NCI-H146 treated with DMSO at 0.1 percent for 48 hours (cell line): ENCODE data around the gene ANGEL2.
"Not testable (repeated sequence)": the region's sequence is repeated elsewhere in the genome, so short reads cannot be mapped to it uniquely, and the experiment has no call there.

Experiments used
- DNase-seq: peaks from one replicate; lab custom pipeline; 2025; ENCODE audit not compliant: unreplicated experiment; lab: John Stamatoyannopoulos, UW

Gene ANGEL2

DNA sequence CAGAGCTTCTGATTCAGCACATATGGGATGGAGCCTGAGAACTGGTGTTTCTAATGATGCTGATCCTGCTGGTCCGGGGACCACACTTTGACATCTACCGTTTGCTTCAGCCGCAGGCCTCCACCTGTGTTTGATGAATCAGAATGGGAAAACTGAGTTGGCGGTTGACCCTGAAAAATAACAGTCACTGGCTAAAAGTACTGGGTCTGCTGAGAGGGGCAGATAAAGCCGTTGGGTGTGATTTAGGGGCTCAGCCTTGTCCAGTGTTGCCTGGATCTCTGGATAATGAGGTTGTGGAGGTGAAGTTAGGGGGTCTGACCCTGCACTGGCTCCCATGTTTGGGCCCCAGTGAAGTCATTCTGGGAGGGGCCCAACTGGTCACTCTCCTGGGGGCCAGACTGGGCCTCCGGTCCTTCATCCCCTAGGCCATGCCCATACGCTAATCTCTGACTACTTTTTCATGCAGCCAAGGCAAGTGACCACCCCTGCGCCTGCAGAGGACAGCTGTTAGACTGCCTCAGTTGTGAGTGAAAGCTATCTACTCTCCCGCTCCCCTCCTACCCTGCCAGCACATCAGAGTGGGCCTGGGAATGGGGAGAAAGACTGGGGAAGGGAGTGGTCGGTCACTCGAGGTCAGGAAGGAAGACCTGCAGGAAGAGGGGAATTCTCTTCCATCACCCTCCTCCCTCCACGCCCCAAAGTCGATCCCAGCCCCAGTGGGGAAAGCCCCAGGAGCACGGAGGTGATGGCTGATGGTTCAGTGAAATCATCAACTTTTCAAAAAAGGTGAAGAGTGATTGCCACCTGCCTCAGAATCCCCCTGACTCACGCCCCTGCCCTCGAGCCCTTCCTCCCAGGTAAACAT is 37.7 kb downstream of the ANGEL2 start:
- no peak for DNase-seq

DNA sequence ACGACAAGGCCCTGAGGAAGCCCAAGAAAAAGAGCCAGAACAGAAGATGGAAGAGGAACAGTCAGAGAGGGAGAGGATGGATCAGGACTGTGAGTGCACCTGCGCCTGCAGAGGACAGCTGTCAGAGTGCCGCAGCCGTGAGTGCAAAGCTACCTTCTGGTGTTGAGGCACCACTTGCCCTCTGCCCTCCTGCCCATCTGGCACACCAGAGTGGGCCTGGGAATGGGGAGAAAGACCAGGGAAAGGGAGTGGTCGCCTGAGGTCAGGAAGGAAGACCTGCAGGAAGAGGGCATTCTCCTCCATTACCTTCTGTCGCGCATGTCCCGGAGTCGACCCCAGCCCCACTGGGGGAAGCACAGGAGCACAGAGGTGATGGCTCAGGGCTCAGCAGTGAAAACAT is 39.1 kb downstream of the ANGEL2 start:
- no peak for DNase-seq

DNA sequence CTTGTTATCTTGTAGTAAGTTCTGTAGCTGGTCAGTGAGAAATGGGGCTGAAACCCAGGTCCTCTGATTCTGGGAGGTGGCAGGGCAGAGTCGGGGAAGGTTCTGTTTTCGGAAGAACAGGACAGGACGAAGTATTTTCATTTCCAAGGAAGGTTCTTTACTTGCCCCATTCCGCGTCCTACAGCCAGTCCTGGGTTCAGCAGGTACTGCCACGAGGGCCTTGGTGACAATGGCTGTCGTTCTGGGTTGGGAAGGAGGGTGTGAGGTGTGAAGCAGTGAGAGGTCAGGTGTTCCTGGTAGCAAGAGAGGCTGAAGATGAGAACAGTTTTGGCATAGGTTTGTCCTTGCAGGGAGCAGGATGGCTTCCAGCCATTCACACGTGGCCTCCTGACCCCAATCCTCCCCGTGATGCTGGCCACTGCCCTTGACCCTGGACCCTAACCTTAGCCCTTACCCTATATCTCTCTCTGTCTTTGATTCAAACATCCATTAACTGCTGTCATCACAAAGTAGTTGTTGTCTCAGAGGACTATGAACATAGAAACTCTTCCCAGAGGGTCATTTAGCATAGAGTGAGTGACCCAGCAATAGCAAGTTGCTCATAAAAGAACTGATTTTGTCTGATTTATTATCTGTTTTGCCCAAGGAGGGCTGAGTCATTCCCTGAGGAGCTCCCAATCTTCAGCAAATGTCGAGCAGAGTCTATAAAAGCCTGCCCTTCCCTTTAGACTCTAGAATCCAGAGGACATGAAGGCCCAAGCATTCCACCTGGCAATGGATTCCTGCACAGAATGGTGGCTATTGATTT is 40.4 kb downstream of the ANGEL2 start:
- no peak for DNase-seq

DNA sequence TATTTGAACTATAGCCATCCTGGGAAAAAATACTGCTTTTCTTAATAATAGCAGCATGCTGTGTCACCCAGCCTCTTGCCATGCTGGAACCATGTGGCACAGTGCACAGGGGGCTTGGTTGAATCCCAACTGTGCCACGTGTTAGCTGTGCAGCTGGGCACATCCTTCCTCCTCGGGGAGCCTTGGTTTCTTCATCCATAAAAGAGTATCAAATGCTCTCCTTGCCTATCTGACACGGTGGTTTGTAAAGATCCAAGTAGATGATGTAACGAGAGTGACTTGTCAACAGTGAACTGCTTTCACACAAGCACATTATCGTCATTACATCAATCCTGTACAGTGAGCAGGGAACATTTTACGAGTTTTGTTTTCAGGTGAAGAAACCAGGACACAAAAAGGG is 41.0 kb downstream of the ANGEL2 start:
- DNase-seq = no peak

DNA sequence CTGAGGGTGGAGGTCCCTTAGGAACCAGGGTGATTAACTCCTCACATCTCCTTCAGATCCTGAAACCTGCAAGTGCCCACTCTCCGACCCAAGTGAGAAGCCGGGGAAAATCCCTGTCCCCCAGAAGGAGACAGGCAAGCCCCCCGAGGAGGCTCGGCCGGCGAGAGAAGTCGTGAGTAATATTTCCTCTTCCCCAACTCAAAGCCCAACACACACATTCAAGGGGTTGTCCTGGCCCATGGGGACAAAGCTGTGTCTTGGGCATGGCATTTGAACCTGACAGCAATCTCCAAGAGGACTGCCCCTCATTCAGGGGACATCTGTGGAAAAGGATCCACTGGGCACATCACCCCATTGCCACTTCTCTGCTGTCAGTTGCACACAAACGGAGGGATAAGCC is 41.8 kb downstream of the ANGEL2 start:
- DNase-seq = no peak

DNA sequence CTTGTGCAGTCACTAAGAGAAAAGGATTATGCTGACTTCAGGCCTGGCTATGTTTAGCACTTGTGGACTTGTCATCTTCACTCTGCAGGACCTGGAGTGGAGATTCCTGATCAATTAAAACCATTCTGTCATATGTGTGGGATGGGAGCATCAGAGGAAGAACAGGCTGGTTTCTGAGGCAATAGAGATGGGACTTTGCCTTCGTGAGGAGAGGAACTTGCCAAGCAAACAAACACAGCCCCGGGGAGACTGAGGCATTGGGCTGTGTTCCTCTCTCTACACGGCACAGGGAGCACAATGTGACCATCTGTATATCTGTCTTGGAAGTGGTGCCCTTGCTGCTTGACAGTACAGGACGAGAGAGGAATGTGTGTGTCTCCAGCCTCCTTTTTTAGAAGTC is 42.2 kb downstream of the ANGEL2 start:
- no peak for DNase-seq

DNA sequence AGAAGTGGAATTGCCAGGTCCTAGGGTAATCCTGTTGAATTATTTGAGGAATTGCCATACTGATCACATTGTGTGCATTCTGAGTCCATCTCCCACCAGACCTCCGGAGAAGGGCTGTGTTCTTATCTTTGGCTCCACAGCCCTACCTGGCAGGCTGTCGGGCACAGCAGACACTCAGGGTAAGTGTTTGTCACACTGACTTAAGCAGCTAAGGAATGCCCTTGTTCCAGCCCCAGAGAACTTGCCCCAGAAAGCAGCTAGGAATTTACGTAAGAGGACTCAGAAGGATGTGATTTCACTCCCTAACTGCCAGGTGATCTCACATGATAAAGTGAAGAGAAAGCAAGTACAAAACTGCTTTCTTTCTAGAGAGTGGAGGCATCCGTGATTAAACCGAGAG is 44.4 kb downstream of the ANGEL2 start:
- DNase-seq = no peak

DNA sequence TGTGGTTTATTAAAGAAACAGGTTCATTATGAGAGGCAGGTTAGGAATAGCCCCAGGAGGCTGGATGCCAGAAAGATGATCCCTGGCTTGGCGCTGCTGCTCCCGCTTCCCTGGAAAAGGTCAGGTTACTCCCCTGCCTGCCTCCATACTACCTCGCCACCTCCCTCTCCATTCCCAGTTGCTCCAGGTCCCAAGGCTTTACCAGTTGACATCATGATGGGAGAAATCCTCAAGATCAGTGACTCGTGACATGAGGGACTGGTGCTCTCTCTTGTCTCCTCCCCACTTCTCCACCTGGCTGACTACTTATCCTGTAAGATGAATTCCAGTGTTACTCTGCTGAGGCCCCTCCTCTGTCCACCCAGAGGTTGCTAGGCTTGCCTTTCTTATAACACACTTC is 45.6 kb downstream of the ANGEL2 start:
- DNase-seq = no peak

DNA sequence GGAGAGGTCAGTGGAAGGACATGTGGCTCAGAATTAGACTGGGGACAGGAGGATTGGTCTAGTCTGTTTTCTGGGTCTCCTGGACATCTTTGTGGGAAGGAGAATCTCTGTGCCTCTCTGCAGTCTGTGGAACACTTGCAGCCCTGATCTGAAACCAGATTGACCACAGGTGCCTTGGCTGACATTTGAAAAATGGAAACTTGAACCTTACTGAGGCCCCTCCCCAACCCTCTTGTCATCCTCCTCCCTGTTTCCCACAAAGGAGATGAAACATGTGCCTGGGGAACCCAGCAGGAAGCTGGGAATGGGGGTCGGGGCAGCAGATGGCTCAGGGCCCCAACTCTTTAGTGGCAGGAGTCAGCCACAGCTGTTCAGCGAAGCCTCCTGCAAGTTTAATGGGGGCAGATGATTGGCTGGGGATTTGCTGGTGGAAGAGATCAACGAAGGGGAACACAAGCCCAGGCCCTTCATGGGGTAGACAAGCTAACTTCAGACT is 47.3 kb downstream of the ANGEL2 start:
- DNase-seq = no peak

DNA sequence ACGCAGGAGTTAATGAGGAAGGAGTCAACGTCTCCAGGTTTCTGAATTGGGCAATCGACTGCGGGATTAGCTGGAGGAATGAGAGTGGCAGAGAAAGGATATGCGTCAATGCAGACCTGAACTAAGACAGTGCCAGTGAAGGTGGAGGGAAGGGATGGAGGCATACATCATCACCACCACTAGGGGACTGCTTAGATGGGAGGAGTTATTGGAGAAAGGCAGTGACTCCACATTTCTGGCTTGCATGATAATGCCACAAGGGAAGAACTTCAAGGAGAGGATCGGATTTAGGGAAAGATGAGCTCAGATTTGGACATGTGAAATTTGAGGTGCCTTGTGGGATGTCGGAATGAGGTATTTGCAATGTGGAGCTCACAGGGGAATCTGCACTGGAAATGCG is 47.9 kb downstream of the ANGEL2 start:
- DNase-seq = peak; percentile 3

DNA sequence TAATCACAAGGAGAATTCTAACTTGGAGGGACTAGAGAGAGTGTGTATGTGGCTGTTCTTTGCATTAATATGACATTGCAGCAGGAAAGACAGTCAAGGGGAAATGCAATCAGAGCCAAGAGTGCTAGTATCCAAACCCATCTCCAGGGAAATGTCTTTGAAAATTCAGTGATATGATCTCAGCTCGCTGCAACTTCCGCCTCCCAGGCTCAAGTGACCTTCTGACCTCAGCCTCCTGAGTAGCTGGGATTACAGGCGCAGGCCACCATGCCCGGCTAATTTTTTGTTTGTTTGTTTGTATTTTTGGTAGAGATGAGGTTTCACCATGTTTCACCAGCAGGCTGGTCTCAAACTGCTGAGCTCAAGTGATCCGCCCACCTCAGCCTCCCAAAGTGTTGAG is 49.1 kb downstream of the ANGEL2 start:
- DNase-seq = no peak

DNA sequence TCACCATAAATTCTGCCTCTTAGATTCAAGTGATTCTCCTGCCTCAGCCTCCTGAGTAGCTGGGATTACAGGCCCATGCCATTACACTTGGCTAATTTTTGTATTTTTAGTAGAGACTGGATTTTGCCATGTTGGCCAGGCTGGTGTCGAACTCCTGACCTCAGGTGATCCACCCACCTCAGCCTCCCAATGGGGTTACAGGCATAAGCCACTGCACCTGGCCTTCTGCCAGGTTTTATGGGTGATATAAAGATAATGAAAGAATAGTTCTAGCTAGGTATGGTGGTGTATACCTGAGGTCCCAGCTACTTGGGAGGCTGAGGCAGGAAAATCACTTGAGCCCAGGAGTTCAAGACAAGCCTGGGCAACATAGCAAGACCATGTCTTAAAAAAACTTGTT is 50.7 kb downstream of the ANGEL2 start:
- DNase-seq = not testable (repeated sequence)

DNA sequence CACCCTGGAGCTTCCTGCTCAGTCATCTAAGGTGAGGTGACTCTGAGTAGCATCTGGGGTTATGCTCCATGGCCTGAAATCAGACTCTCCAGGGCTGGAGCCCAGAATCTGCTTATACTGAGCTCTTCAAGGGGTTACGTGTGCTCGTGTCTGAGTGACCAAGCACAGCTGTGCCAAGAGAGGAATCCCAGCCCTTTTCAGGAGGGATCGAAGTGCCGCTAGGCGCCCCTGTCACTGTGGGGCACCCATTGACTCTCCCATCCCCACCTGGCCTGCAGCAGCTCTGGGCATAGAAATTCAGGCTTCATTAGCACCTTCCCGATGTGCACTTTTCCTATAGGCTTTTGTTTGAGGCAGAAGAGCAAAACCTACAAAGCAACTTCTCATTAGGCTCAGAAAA is 51.6 kb downstream of the ANGEL2 start:
- DNase-seq = no peak

DNA sequence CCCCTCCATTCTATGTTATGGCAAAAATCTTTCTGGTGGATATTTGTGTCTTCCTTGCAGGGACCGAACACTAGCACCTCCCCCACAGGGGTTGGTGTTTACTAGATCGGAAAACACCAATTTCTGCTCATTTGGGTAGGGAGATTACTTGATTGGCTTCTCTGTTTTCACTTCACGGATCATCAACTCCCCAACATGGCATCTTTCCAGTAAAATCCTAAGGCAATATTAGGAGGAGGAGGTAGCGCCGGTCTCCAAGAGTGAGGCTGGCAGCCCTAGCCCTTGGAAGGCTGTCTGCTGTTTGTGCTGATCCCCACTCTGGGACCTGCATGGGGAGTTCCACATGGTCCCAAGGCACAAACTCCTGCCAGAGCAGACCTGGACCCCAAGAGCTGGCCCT is 53.2 kb downstream of the ANGEL2 start:
- DNase-seq = no peak

DNA sequence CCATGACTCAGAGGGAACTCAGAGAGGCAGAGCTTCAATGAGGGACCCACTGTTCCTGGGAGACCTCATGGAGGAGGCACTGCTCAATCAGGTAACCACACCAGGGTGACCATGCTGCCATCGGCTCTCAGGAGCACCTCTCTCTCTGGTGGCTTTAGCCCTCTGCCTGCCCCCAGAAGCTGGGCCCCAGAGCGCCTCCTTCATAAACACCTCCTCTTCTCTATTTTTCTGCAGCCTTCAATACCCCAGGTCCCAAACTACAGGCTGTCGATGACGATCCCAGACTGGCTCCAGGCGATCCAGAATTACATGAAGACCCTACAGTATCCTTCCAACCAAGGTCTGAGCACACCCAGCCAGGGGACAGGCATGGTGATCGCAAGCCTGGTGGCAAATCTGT is 54.7 kb downstream of the ANGEL2 start:
- no peak for DNase-seq

DNA sequence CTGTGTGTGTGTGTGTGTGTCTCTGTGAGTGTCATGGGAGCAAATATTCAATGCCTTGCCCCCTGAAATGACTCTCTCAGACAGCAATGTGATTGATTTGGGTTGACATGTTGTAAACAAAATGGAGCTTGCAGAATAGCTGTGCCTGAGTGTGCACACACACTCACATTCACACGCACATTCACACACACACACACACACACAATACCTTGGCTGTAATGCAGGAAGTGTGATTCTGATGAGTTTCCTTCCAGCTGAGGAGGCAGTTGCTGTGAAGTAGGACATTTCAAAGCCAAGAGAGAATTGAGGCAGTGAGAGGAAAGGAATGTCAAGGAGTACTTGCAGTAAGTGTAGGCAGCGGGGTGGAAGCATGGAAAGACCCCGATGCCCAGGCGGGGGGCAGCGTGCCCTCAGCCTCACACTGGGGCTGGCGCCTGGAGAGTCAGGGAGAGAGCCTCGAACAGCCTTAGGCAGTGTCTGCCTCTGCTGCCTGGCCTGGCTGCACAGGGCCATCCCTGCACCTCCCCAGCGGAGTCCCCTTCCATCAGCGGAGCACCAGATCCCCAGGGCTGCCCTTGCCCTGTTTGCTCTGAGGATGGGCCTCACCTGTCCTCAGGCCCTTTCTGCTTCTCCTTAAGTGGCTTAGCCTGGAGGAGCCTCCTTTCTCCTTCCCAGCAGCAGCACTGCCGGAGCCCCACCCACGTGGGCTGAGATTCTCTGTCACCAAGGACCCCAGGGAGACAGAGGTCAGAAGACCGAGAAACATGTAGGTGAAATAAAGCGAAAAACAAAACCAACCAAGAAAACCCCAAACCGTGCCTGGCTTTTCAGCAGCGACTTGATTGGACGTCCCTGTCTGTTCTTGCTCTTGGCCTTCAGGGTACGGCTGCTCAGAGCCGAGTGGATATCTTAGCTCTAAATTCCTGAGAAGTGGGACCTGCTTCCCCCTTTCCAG is 56.1 kb downstream of the ANGEL2 start:
- no peak for DNase-seq

DNA sequence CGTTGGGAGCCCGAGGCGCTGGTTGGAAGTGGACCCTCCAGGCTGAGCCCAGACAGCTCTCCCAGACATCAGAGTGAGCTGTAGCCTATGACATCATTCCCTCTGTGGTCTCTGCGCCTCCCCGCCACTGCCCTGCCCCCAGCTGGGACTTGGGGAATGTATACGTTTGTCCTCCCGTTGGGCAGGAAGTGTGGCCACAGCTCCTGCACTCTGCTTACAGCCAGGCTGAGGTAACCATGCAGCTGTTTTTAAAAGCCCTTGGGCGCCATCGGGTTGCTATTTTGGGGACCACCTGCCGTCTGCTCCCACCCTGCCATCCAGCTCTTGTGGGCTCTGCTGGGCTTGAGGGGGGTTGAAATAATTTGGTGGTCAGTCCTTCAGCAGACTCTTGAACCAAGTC is 57.5 kb downstream of the ANGEL2 start:
- no peak for DNase-seq

DNA sequence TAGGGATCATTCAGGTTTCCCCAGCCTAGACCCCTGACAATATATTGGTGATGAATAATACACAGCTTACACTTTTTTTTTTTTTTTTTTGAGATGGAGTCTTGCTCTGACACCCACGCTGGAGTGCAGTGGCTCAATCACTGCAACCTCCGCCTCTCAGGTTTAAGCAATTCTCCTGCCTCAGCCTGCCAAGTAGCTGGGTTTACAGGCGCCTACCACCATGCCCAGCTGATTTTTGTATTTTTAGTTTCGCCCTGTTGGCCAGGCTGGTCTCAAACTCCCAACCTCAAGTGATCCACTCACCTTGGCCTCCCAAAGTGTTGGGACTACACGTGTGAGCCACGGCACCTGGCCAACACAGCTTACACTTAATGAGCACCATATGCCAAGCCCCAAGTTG is 58.1 kb downstream of the ANGEL2 start:
- no peak for DNase-seq

DNA sequence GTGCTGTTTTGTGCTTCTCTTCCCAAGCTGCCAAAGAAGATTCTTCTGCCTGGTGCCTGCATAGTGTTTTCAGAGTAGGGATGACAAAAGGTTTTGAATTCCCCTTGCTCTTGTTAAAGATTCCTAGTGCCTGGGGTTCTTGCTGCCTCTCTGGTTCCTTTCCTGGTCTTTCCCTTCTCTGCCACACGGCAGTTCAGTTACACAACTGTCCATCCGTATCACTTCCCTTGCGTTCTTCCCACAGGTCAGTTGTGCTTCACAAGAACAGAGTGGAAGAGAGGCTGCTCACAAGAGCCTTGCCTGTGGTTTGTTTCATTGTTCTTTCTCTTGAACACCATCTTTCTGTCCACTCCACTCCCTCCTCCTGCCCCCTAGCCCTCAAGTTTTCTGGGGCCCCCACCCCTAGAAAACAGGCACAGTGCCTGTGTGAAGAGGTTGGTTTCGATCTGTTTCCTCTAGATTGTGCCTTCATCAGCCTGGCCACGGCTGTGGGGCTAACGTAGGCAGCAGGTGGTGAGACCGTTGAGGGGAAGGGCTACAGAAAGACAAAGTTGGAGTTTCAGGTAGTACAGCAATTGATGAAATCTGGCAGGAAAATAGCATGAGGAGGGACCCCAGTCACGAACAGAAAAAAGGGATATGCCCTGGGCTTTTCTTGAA is 59.6 kb downstream of the ANGEL2 start:
- DNase-seq = no peak

DNA sequence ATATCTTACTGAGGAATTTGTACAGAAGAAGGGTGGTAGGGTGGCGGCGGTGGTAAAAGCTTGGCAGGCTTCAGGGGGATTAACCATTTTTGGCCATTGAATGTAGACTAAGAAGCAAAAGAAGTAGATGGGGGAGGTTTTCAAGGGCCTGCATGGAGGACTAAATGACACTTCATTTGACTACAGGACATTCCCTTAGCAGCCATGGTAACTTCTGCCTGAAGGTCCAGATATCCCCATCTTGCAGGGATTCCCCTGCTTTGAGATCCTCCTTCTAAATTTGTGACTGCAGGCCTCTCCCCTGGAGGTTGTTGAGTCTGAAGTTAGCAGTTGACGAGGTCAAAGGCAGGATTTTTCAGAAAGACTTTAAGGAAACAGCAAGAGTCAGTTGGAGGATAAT is 60.6 kb downstream of the ANGEL2 start:
- no peak for DNase-seq

DNA sequence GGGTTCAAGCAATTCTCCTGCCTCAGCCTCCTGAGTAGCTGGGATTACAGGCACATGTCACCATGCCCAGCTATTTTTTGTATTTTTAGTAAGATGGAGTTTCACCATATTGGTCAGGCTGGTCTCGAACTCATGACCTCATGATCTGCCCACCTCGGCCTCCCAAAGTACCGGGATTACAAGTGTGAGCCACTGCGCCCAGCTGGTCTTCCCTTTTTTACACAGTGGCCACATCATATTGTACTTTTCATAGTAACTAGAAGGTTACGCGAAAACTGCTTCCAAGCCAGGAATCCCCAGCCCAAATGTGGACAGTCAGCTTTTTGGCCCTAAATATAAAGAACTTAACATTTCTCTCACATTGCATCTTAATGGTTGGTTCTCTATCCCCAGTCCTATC is 61.2 kb downstream of the ANGEL2 start:
- DNase-seq = no peak
